Measurements from ENCODE around the gene TOMM70.
"Not testable (repeated sequence)": the region's sequence is repeated elsewhere in the genome, so short reads cannot be mapped to it uniquely, and the experiment has no call there.

The TOMM70 gene

DNA sequence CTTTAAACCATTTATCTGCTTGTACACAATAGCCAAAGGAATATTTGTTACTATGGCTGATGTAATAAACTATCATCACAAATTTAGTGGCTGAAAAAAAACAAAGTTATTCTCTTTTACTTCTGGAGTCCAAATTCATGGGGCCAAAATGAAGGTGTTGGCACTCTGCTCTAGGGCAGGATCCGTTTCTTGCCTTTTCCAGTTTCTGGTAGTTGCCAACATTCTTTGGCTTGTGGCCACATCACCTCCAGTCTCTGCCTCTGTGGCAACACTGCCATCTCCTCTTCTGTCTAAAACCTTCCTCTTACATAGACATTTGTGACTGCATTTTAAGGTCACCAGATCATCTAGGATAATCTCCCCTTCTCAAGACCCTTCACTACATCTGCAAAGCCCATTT, 39.0 kb downstream of the TOMM70 start:
- DNase-seq, result no peak

DNA sequence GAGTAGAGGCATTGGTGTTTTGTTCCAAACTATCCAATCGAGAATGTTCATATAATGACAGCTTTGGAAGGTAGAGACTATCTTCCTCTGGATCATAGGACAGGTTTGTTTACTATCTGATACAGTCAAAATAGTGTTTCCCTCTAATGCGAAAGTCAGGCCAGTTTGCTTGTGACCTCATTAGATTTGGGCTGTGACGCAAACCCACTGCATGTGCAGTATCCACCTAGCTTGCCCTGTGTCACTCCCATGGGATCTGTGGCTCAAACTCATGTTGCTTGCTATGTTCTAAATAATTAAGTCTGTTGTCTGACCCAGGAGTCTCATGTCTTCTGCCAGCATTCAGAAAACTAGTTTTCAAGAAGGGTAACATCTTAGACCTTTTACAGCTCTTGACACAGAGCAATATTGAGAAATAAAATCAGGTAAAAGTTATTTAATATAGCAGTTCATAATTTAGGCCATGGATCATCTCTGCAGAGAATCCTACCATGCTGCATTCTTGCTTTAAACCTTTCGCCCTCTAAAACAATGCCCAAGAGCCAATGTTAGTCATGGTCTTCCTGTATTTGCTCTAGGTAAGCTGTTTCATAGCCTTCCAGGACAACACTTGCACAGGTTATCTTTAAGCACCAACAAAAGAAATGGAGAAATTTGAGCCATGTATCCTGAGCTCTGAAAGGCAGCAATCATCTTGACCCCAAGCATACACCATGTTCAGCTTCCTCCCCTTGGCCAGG, 40.0 kb downstream of the TOMM70 start:
- peak; percentile 16 for DNase-seq

DNA sequence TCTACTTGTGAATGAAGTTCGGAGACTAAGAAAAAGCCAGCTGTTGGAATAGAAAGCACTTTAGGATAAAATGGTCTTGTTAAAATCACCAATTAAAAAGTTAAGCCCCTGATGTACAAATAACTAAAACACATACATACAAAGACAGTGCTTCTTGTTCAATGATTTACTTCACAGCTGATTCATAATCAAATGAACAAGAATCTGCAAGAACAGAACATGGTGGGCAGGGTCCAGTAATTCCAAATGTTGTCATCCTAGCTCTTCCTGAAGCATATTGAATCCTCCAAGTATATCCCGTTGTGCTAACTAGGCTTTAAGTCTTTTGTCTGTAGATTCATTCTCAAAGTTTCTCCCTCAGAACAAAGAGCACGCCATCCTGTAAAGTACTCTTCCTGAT, 41.9 kb downstream of the TOMM70 start:
- DNase-seq, result no peak

DNA sequence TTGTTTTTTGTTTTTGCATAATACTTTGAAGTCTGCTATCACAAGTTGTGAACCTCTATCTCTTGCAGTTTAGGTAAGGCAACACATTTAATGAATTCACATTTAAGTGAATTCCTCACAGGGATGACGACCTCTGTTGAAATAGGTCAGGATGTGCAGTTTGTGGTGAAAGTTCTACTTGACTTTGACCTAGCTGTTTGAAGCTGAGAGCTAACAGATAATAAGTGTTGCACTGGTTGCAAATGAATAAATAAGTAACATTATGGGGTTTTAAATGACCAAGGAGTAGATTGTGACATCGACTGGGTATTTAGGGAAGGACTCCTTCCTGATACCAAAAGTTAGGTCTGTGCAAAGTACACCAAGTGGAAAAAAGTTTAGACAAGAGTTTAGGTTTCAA, 42.5 kb downstream of the TOMM70 start:
- DNase-seq, result no peak

DNA sequence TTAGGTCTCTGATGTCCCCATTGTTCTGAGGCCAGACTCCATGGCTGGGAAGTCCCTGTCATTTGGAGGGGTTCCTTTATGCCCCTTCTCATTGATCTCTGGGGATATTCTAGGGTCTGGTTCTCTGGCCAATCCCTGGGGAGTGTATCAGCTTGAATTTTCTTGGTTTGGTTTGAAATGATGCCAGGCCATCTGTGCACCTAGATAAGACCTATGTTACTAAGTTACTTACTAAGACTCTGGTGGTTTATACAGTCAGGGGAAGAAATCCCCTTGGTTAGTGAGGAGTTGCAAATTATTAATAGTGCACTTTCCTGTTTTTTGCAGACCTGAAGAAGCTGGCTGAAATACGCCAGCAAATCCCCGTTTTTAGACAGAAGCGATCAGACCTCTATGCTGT, 46.0 kb downstream of the TOMM70 start:
- DNase-seq, result no peak

DNA sequence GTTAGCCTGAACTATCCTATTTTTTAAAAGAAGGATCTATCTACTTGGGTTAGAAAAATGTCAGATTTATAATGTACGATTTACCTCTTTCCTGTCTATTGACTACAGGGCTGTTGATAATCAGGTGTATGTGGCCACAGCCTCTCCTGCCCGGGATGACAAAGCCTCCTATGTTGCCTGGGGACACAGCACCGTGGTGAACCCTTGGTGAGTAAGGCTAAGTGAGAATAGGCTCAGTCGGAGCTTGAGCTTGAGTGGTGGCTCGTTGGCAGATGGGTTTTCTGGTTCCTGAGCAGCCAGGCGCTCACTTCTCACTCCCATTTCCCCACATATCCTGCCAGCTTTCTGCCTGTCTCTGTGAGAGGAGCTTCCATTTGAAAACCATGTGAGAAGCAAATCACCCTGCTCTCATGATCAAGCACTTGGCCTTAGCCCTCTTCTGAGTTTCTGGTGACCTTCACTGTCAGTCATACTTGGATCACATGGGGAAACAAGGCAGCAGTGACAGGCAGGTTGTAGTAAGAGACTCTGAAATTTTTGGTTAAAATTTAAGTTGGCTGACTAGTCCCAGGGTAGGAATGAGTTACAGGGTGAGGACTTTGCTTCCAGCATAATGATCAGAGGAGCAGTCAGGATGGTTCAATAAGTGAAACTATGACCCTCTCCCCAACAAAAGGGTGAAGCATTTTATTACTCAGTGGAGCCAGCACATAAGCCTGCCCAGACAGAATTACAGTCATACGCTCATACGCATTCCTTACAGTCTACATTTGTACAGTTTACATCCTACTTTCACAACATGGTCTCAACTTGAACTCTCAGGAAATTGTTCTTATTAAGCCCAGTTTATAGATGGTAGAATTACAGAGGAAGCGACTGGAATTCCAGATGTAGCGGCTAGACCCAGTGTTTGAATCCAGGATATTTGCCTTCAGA, 48.3 kb downstream of the TOMM70 start:
- no peak for DNase-seq

DNA sequence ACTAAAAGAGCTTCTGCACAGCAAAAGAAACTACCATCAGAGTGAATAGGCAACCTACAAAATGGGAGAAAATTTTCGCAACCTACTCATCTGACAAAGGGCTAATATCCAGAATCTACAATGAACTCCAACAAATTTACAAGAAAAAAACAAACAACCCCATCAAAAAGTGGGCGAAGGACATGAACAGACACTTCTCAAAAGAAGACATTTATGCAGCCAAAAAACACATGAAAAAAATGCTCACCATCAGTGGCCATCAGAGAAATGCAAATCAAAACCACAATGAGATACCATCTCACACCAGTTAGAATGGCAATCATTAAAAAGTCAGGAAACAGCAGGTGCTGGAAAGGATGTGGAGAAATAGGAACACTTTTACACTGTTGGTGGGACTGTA, 49.1 kb downstream of the TOMM70 start:
- not testable (repeated sequence) for DNase-seq

DNA sequence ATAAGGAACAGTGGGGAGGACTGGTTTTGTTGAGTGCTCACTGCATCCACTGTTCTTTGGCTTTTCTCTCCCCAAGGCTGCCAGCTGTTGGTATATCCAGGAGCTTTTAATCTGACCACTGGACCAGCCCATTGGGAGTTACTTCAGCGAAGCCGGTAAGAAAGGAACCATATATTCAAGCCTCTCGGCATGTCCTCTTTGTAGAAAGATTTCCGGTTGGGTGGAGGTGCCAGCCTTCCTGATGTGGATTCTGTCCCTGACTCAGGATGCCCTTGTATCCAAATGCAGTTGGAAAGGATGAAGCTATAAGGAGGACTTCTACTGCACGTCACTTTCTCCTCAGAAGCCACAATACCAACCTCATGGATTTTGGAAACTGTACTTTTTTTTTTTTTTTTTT, 52.2 kb downstream of the TOMM70 start:
- no peak for DNase-seq

DNA sequence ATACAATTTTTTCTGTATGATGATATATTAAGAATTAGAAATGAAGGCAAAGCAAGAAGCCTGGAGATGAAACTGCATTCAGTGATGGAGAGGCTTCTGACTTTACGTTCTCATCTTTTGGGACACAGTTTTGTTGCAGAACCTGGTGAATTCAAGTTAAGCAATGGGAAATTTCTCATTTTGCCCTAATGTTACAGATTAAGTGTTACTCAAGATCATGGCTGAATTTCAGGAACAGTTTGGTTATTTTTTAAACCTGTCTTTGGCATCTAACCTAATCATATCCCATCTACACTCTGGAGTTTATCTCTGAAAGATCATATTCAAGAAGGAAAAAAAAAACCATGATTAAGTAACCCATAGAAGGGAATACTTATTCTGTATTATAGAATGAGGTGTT, 60.4 kb downstream of the TOMM70 start:
- DNase-seq, result no peak

DNA sequence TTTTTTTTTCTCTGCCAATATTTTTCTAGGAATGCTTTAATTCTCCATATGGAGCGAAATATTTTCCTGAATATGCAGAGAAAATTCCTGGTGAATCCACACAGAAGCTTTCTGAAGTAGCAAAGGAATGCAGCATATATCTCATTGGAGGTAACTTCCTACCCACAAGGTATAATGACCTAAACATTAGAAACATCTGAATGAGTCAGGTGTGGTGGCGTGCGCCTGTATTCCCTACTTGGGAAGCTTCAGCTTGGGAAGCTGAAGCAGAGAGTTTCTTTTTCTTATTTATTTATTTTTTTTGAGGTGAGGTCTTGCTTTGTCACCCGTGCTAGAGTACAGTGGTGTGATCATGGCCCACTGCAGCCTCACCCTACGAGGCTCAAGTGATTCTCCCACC, 61.1 kb downstream of the TOMM70 start:
- no peak for DNase-seq

DNA sequence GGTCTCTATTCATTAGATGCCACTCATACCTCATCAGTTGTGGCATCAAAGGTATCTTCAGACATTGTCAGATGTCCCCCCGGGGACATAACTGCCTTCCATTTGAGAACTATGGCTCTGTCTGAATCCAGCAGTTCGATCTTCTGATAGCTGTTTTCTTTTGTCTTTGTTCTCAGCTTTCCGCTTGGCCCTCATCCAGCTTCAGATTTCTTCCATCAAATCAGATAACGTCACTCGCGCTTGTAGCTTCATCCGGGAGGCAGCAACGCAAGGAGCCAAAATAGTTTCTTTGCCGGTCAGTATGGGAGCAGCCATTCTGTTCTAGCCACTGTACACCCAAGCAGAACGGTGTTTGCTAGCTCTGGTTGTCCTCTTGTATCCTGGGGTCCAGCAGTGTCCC, 62.0 kb downstream of the TOMM70 start:
- DNase-seq, result no peak

DNA sequence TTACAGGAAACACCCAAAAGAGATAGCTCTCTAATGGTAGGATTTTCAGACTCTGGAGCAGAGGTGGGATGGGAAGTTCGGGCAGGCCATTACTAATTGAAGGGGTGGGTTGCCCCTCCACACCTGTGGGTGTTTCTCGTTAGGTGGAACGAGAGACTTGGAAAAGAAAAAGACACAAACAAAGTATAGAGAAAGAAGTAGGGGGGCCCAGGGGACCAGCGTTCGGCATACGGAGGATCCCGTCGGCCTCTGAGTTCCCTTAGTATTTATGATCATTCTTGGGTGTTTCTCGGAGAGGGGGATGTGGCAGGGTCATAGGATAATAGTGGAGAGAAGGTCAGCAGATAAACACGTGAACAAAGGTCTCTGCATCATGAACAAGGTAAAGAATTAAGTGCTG, 64.7 kb downstream of the TOMM70 start:
- peak; percentile 52 for DNase-seq

DNA sequence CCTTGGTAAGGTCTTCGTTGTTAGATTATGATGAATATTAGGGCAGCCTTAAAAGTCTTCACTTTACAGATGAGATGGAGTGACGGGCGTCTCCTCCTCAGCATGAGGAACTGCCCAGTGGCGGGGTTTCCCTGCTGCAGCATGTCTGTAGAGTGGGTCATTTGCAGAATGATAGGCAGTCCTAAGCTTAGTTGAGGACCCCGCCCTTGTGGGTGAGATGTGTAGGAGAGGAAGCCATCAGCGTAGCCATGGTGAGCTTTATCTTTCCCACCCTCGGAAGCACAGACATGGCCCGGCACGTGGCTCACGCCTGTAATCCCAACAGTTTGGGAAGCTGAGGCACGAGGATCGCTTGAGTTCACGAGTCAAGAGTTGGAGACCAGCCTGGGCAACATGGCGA, 65.5 kb downstream of the TOMM70 start:
- DNase-seq, result peak; percentile 90

DNA sequence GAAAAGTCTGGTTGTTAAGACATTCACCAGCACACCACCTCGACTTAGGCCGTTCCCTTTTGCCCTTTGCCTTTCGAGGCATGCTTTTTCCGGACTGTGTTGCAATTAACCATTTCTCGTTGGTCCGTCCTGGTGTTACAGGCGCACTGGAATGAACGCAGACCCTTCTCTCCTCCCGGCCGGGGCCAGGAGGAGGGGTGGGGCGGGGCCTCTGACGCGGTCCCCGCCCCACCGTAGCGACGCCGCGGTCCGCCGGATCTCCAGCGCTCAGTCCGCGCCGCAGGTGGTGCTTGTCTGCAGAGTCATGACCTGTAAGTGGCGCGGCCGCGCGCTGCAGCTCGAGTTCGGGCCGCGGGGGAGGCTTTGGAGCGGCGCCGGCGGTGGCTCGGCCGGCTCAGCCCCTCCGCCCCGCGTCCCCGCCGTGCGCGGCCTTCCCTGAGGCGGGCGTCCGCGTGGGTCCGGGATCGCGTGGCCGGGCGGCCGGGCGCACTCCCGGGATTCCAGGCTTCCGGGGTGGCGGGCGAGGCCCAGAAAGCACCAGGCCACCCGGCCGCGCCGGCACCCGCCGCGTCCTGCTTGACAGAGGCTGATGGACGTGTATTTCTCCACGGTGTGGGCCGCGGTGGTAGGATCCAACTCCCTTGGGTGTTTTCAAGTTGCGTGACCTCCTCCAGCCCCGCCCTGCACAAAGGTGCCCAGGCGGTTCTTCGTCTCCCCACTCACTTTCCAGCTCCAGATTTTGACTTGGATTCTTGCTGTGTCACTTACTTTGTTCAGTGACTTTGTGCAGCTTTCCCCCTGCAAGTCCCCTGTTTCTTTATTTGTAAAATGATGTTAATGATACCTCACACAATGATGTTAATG, 66.2 kb downstream of the TOMM70 start, which contains the start of gene NIT2:
Gene NIT2, plus strand, starts transcription at position 270 of the 864 bp plus-strand sequence. Its CDS starts 35 bp downstream, at position 305.
- peak; percentile 95 for DNase-seq

DNA sequence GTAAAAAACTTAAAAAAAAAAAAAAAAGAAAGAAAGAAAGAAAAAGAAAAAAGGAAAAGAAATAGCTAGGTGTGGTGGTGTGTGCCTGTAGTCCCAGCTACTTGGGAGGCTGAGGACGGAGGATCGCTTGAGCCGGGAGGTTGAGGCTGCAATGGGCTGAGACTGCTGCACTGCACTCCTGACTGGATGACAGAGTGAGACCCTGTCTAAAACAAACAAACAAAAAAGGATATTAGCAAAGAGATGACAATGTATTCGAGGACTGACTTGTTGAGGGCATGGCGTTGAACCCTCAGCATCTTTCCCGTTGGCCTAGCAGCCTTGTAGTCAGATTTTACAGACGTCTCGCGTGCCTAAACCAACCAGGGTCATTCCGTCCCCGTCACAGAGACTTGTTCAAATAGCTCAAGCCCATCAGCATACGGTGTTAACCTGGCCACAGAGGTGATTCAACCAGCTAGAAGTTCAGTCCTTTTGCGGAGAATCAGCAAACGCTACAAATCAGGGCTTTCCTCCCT, 66.9 kb downstream of the TOMM70 start:
- no peak for DNase-seq

DNA sequence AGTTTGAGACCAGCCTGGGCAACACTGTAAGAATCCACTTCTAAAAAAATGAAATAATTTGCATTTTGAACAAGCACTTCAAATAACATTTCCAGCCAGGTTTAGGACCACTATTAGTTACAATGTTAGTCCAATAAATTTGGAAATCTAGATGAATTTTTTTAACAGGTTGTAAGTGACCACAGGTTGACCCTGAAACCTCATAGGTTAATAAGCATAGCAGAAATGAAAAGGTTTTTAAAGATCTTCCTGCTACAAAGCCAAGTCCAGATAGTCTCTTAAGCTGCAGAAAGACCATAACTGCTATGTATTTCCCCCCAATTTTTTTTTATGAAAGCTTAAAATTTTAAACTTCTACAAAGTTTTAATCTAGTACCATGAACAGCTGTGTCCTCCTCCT, 67.8 kb downstream of the TOMM70 start:
- no peak for DNase-seq

DNA sequence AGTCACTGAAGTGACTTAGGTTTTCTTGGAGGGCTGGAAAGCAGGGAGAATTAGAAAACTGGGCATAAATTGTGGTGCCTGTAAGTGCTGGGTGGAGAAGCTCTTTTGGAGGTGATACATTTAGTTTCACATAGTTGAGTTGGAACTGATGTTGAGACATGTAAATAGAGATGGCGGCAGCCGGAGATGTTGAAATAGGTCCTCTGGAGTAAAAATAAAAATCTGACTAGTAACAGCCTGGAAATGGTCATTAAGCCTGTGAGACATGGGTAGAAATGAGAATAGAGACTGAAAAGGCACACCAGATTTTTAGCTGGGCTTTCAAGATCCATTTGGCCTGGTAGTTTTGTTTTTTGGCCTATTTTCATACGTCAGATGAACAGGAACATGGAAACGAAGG, 69.2 kb downstream of the TOMM70 start:
- DNase-seq, result no peak

DNA sequence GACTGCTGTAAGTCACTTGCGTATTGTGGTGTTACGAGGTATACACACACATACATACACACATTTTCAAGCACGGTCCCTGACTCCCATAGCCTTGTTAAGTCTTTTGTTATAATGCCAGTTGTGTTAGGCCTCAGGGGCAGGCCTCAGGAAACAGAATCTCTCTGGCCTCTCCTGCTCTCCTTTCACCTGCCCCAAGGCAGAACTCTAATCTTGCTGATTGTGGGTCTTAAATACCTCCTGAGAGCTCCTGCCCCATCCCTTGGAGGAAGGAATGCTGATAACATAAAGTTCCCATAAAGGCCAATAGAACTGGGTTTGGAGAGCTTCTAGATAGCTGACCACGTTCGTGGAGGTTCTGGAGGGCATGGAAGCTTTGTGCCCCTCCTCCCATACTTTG, 70.2 kb downstream of the TOMM70 start:
- no peak for DNase-seq

DNA sequence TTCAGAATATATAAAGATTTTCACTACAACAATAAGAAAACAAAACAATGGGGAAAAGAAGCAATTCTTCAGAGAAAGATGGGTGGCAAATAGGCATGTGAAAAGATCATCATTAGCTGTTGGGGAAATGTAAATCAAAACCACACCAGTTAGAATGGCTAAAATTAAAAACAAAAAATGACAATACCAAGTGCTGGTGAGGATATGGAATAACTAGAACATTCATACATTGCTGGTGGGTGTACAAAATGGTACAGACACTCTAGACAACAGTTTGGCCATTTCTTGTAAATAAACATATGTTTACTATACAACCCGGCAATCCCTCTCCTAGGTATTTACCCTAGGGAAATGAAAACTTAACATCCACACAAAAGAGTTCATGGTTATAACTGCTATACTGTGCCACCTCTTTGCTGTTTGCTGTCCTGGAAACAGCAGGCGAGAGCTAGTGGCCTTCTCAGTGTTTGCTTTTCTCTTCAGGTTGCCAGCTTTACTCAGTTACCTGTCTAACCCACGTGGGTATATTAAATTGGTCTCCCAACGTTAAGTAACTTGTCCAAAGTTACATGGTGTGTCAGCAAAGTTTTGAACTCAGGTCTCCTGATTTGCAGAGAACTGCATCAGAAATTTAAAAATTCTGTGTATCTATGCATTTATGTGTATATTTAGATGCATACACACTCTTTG, 70.9 kb downstream of the TOMM70 start:
- no peak for DNase-seq

DNA sequence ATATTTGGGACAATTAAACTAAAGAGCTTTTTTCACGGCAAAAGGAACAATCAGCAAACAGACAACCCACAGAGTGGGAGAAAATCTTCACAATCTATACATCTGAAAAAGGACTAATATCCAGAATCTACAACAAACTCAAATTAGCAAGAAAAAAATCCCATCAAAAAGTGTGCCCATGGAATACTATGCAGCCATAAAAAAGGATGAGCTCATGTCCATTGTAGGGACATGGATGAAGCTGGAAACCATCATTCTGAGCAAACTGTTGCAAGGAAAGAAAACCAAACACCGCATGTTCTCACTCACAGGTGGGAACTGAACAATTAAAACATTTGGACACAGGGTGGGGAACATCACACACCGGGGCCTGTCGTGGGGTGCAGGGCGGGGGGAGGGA, 73.5 kb downstream of the TOMM70 start:
- DNase-seq, result not testable (repeated sequence)

DNA sequence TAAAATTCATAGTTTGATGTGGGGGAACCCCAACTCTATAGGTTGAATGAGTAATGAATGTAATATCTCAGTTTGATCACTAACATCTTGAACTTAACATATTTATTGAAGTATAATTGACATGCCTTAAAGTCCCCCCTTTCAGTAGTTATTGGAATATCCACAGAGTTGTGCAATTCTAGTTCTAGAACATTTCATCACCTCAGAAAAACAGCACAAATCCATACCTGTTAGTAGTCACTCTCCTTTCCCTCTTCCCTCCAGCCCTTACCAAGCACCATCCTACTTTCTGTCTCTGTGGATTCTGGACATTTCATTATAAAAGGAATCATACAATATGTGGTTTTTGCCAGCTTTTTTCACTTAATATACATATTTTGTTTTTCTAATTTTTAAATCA, 75.1 kb downstream of the TOMM70 start:
- no peak for DNase-seq

DNA sequence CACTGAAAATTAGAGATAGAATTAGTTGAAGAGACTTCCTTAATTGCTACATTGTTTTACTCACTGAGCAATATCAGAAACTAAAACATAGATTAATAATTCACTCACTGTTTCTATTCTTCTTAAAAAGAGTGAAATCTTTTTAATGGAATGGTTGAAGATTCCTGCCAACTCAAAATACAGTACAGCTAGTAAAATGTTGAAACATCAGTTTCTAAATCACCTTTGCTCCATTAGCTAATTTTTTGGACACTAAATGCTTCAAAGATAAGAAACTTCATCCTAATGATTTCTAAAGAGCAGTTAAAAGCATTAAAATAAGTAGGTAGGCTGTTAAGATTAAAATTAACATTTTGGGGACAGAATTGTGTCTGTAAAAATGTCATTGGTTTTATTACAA, 76.8 kb downstream of the TOMM70 start:
- DNase-seq, result no peak

Measured in NCI-H82 (cell line).